Spinal cord (tissue), 10 donors: ENCODE data around the gene S100A10. TPM values are rescaled to one million over a fixed set of nuclear protein-coding genes. Genes with fewer than 3 reads are reported as not detected.

Experiments
- DNase-seq, 6 donors: peaks; one replicate each; pipeline versions ENCODE4 v3.0.0 to v3.0.0-alpha.2; 2013 to 2015; ENCODE audit warnings: low spot score in 6 of 6, low read depth in 4 of 6
- H3K27ac ChIP-seq: one replicate; pipeline ENCODE4 v1.5.1; 2013; ENCODE audit warnings: low read depth, low read length, control low read depth
- H3K27me3 ChIP-seq: one replicate; pipeline ENCODE4 v1.6.1; 2013; ENCODE audit warnings: low read length; ENCODE audit not compliant: control insufficient read depth, insufficient read depth
- H3K36me3 ChIP-seq: one replicate; pipeline ENCODE4 v1.6.1; 2013; ENCODE audit warnings: low read length; ENCODE audit not compliant: control insufficient read depth, insufficient read depth
- H3K4me1 ChIP-seq: one replicate; pipeline ENCODE4 v1.6.1; 2013; ENCODE audit warnings: low read length; ENCODE audit not compliant: control insufficient read depth, insufficient read depth
- H3K4me3 ChIP-seq: one replicate; pipeline ENCODE4 v1.5.1; 2013; ENCODE audit warnings: low read depth, low read length, control low read depth
- H3K9me3 ChIP-seq: one replicate; pipeline ENCODE4 v1.6.1; 2013; ENCODE audit warnings: low read length; ENCODE audit not compliant: control insufficient read depth, insufficient read depth
- WGBS: methylation state at CpG from one replicate; pipeline ENCODE4 v1.1.5; 2013; ENCODE audit warnings: missing lambda C conversion rate; ENCODE audit not compliant: insufficient coverage; 5-methylcytosine and 5-hydroxymethylcytosine counted together
- polyA plus RNA-seq, 2 donors: library from polyadenylated mRNA; unstranded; fragments of 120-200 nt; gene quantifications; one replicate each; pipeline ENCODE4 v1.2.1, GENCODE V29; 2013; ENCODE audit not compliant: insufficient read length in 2 of 2
- total RNA-seq, 2 donors: library from RNA; depleted of rRNA in 1 of 2; stranded (reverse); fragments of 120-200 nt in 1 of 2; fragments of >200 nt in 1 of 2; gene quantifications; one replicate each; pipeline versions ENCODE4 v1.2.3 to v1.2.4, GENCODE V29; 2013 to 2014
- donor health status: healthy.

Gene S100A10
- total and polyA plus RNA-seq, 4 donors, result 110 to 262 (median 171) TPM

DNA sequence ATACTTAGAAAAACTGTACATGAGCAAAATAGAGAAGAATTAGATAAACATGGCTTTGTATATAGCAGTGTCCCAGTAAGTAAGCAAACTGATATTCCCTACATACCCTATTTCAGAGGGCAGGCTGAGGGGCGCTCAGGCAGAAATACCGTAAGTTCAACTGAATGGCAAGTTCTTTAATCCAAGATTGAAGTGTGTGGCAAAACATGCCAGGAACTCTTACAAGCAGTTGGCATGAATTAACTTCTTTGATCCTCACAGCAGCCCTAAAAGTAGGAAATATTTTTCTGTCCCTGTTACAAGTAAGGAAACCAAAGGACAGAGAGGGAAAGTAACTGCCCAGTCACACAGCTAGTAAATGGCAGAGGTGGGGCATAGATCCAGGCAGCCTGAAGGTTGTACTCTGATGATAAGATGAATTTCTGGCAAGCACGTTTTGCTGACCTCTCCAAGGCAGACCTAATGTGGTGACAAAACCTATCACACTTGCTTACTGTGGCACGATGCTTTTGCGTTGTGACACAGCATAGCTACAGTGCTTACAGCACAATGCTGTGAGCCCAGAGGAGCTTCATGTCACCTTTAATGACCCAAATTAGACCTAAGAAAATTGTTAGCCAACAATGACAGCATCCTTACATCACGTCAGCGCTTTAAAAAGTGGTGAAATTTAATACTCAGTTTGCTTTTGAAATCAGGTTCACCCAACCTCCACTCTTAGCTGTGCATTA is 49.4 kb downstream of the S100A10 start:
- no peak for DNase-seq
- H3K27me3 ChIP-seq, result no peaks in the 10 kb centered on the region
- H3K36me3 ChIP-seq, result no peaks in the 10 kb centered on the region
- no peak overlapping the region for H3K27ac ChIP-seq
- H3K4me3 ChIP-seq, result no peak overlapping the region
- no peaks in the 10 kb centered on the region for H3K9me3 ChIP-seq
- 56% methylated on average over 5 of the region's 7 CpGs for WGBS
- H3K4me1 ChIP-seq, result no peaks in the 10 kb centered on the region

- H3K27me3 ChIP-seq, result no peaks in the 10 kb centered on the region
- no peak overlapping the region for H3K4me3 ChIP-seq
- no CpG with 5 or more reads among the region's 1 CpG for WGBS
- no peak overlapping the region for H3K27ac ChIP-seq
- no peak for DNase-seq
- no peaks in the 10 kb centered on the region for H3K9me3 ChIP-seq
- H3K4me1 ChIP-seq, result no peaks in the 10 kb centered on the region
- no peaks in the 10 kb centered on the region for H3K36me3 ChIP-seq
Measured at GRCh38 chr1:151943591-151943990, 50.1 kb downstream of the S100A10 start.

- no peaks in the 10 kb centered on the region for H3K4me1 ChIP-seq
- WGBS, result 100% methylated on average over 1 of the region's 1 CpG
- DNase-seq, result no peak
- no peak overlapping the region for H3K27ac ChIP-seq
- H3K36me3 ChIP-seq, result no peaks in the 10 kb centered on the region
- H3K9me3 ChIP-seq, result no peaks in the 10 kb centered on the region
- H3K4me3 ChIP-seq, result no peak overlapping the region
- no peaks in the 10 kb centered on the region for H3K27me3 ChIP-seq
Measured at GRCh38 chr1:151942882-151943281, 50.8 kb downstream of the S100A10 start.

- whole genome bisulfite sequencing, result no CpG with 5 or more reads among the region's 1 CpG
- no peaks in the 10 kb centered on the region for H3K27me3 ChIP-seq
- H3K9me3 ChIP-seq, result no peaks in the 10 kb centered on the region
- H3K36me3 ChIP-seq, result no peaks in the 10 kb centered on the region
- H3K4me3 ChIP-seq, result no peak overlapping the region
- H3K4me1 ChIP-seq, result no peaks in the 10 kb centered on the region
- DNase-seq, result no peak
- no peak overlapping the region for H3K27ac ChIP-seq
Measured at GRCh38 chr1:151940541-151940940, 53.1 kb downstream of the S100A10 start.

GRCh38 chr1:151939779-151940178 is 53.9 kb downstream of the S100A10 start:
- no peaks in the 10 kb centered on the region for H3K9me3 ChIP-seq
- no peak overlapping the region for H3K27ac ChIP-seq
- WGBS, result no CpG with 5 or more reads among the region's 1 CpG
- no peaks in the 10 kb centered on the region for H3K27me3 ChIP-seq
- no peaks in the 10 kb centered on the region for H3K4me1 ChIP-seq
- H3K36me3 ChIP-seq, result no peaks in the 10 kb centered on the region
- no peak for DNase-seq
- H3K4me3 ChIP-seq, result no peak overlapping the region

- H3K36me3 ChIP-seq, result no peaks in the 10 kb centered on the region
- H3K27ac ChIP-seq, result no peak overlapping the region
- H3K9me3 ChIP-seq, result no peaks in the 10 kb centered on the region
- H3K4me3 ChIP-seq, result no peak overlapping the region
- no peaks in the 10 kb centered on the region for H3K4me1 ChIP-seq
- DNase-seq, result no peak
- no peaks in the 10 kb centered on the region for H3K27me3 ChIP-seq
- WGBS, result no CpG with 5 or more reads among the region's 3 CpGs
Measured at GRCh38 chr1:151939141-151939540, 54.5 kb downstream of the S100A10 start.

GRCh38 chr1:151936653-151937052 is 57.0 kb downstream of the S100A10 start:
- Histone ChIP-seq H3K36me3 (no peaks in the 10 kb centered on the region), H3K27me3 (peaks cover under 1% of the 10 kb centered on the region), H3K4me3 (no peak overlapping the region), H3K9me3 (no peaks in the 10 kb centered on the region), H3K4me1 (no peaks in the 10 kb centered on the region), H3K27ac (no peak overlapping the region)
- WGBS, result 40% methylated on average over 1 of the region's 7 CpGs
- DNase-seq, result no peak

GRCh38 chr1:151935894-151936602 is 57.6 kb downstream of the S100A10 start:
- Histone ChIP-seq H3K4me3 (no peak overlapping the region), H3K9me3 (no peaks in the 10 kb centered on the region), H3K27ac (no peak overlapping the region), H3K27me3 (peaks cover 2% of the 10 kb centered on the region), H3K36me3 (no peaks in the 10 kb centered on the region), H3K4me1 (no peaks in the 10 kb centered on the region)
- DNase-seq, result no peak
- 50% methylated on average over 2 of the region's 2 CpGs for WGBS

- Histone ChIP-seq H3K27me3 (peaks cover 2% of the 10 kb centered on the region), H3K27ac (no peak overlapping the region), H3K36me3 (no peaks in the 10 kb centered on the region), H3K4me1 (no peaks in the 10 kb centered on the region), H3K4me3 (no peak overlapping the region), H3K9me3 (no peaks in the 10 kb centered on the region)
- DNase-seq, result peak in 1 of 6 donors; percentile 23
- WGBS, result 27% methylated on average over 1 of the region's 3 CpGs
Measured at GRCh38 chr1:151935154-151935553, 58.5 kb downstream of the S100A10 start.

DNA sequence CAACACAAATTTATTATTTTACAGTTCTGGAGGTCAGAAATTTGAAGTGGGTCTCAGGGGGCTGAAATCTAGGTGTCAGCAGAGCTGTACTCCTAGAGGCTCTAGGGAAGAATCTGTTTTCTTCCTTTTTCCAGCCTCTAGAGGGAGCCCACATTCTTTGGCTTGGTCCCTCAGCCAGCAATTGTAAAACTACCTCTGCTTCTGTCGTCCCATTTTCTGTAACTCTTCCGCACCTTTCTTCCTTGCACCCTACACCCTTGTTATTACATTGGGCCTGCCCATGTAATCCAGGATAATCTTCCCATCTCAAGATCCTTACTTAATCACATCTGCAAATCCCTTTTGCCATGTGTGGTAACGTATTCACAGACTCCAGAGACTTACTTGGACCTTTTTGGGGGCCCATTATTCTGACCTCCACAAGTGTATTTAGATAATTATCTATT is 59.6 kb downstream of the S100A10 start:
- Histone ChIP-seq H3K4me3 (no peak overlapping the region), H3K36me3 (no peaks in the 10 kb centered on the region), H3K27ac (no peak overlapping the region), H3K4me1 (no peaks in the 10 kb centered on the region), H3K27me3 (peaks cover 2% of the 10 kb centered on the region), H3K9me3 (no peaks in the 10 kb centered on the region)
- peak in 5 of 6 donors; percentile 26 to 85 (median 36) for DNase-seq
- 9% methylated on average over 2 of the region's 3 CpGs for WGBS
